ENCODE data around the gene PSMA3. TPM values are rescaled to one million over a fixed set of nuclear protein-coding genes. Genes with fewer than 3 reads are reported as not detected.

PSMA3 gene
- total and polyA plus RNA-seq, 9 of the 15 experiments (the other 6 are each of a cell fraction or from before 2014, with no cell fraction given), result 129 to 786 (median 319) TPM

GRCh38 chr14:58198086-58198485 lies 46.6 kb upstream of the PSMA3 start:
- CTCF ChIA-PET (ENCODE audit: low intra/inter-chr PET ratio), result no interaction called here
- intact Hi-C loops (cut with micrococcal nuclease), result no loop called here
- no TSS peak for BruUV-seq (replicated peaks)

More at GRCh38 chr14:58198086-58198485, 46.6 kb upstream of the PSMA3 start:
- Histone ChIP-seq H3K4me2 (ENCODE audit: insufficient read depth, low read length) (no peak overlapping the region), H4K20me1 (replicated peaks; ENCODE audit: control insufficient read depth, insufficient read depth, low read length) (no peaks in the 10 kb centered on the region), H3K27ac (ENCODE audit: extremely low read depth, low read depth, low read length) (no peak overlapping the region), H3K9ac (ENCODE audit: insufficient read depth in 1 of 2, low read depth in 2 of 2, low read length in 2 of 2) (no peak overlapping the region), H3K79me2 (ENCODE audit: control insufficient read depth, insufficient read depth, low read length) (peaks cover 22% of the 10 kb centered on the region), H3K9me3 (replicated peaks; ENCODE audit: control insufficient read depth, insufficient read depth, low read depth, low read length) (no peaks in the 10 kb centered on the region), H3K27me3 (ENCODE audit: control insufficient read depth in 2 of 2, insufficient read depth in 2 of 2, low read length in 2 of 2) (no peaks in the 10 kb centered on the region), H3K4me3 (no peak overlapping the region), H3K9me1 (ENCODE audit: control insufficient read depth, insufficient read depth, low read length) (no peaks in the 10 kb centered on the region), H3K4me1 (replicated peaks in 1 of 2; ENCODE audit: control insufficient read depth in 2 of 2, insufficient read depth in 2 of 2, low read length in 2 of 2) (peaks cover 0 to 12% of the 10 kb centered on the region in 2 experiments; a peak in 3 of 5 replicates), H2AFZ (ENCODE audit: low read depth, low read length) (peak overlapping the region; percentile 30; the same call in 1 of the 2 replicates), H3K36me3 (ENCODE audit: control insufficient read depth, insufficient read depth, low read length) (0 out of 3 replicates have a peak, but pooled peaks cover under 1% of the 10 kb centered on the region)
- in situ Hi-C loops (cut with MboI), result no loop called here
- POLR2A ChIA-PET, result interaction anchor here (0.5 kb wide), 1 partner anchor 510 kb away, joined by 3 read pairs; no protein-coding TSS in a partner anchor
- WGBS (ENCODE audit: insufficient coverage, low coverage, missing lambda C conversion rate), result 73% methylated on average over 2 of the region's 5 CpGs
- DNase-seq (ENCODE audit: extremely low read depth in 1 of 4, low spot score in 3 of 4) (no peak), ATAC-seq (no peak), FAIRE-seq (no peak)
- TF ChIP-seq SRSF9 (IDR thresholded peaks at IDR 0.05; ENCODE audit: borderline replicate concordance, low read depth, low read length) (no peak), SRF (CRISPR knock-in tag; IDR thresholded peaks at IDR 0.05) (no peak), ZBTB12 (CRISPR knock-in tag; IDR thresholded peaks at IDR 0.05) (no peak), ZFX (CRISPR knock-in tag; IDR thresholded peaks at IDR 0.05) (no peak), MLX (CRISPR knock-in tag; conservative IDR thresholded peaks at IDR 0.05) (no peak), CHD1 (IDR thresholded peaks at IDR 0.05; ENCODE audit: low read length) (no peak), ZBTB17 (CRISPR knock-in tag; IDR thresholded peaks at IDR 0.05) (no peak), RAD21 (CRISPR knock-in tag; conservative IDR thresholded peaks at IDR 0.05 in 1 of 2, IDR thresholded peaks at IDR 0.05 in 1 of 2) (no peak), ZNF311 (CRISPR knock-in tag; IDR thresholded peaks at IDR 0.05) (no peak), CREM (IDR thresholded peaks at IDR 0.05; ENCODE audit: low read depth) (no peak), CREB5 (CRISPR knock-in tag; IDR thresholded peaks at IDR 0.05) (no peak), U2AF2 (optimal IDR thresholded peaks at IDR 0.05; ENCODE audit: low read depth, low read length) (no peak), SNIP1 (IDR thresholded peaks at IDR 0.05; ENCODE audit: low read depth) (no peak)

Data from K562 (cell line).